Measurements from ENCODE around the gene CTNNA3.

The CTNNA3 gene

GRCh38 chr10:65894961-65895360 lies 1801.0 kb downstream of the CTNNA3 start:
- no peak overlapping the region for H3K4me3 ChIP-seq (ENCODE audit: low read length)
- no peak for DNase-seq (ENCODE audit: low read depth)
- TF ChIP-seq CTCF (conservative IDR thresholded peaks at IDR 0.05; ENCODE audit: low read length), result no peak

GRCh38 chr10:65894379-65894778 lies 1801.6 kb downstream of the CTNNA3 start:
- no peak overlapping the region for H3K4me3 ChIP-seq (ENCODE audit: low read length)
- DNase-seq (ENCODE audit: low read depth), result no peak
- no peak for TF ChIP-seq CTCF (conservative IDR thresholded peaks at IDR 0.05; ENCODE audit: low read length)

GRCh38 chr10:65893676-65894075 lies 1802.3 kb downstream of the CTNNA3 start:
- H3K4me3 ChIP-seq (ENCODE audit: low read length), result no peak overlapping the region
- TF ChIP-seq CTCF (conservative IDR thresholded peaks at IDR 0.05; ENCODE audit: low read length), result no peak
- no peak for DNase-seq (ENCODE audit: low read depth)

GRCh38 chr10:65892284-65892683 lies 1803.7 kb downstream of the CTNNA3 start:
- no peak overlapping the region for H3K4me3 ChIP-seq (ENCODE audit: low read length)
- no peak for TF ChIP-seq CTCF (conservative IDR thresholded peaks at IDR 0.05; ENCODE audit: low read length)
- DNase-seq (ENCODE audit: low read depth), result no peak

- no peak overlapping the region for H3K4me3 ChIP-seq (ENCODE audit: low read length)
- no peak for TF ChIP-seq CTCF (conservative IDR thresholded peaks at IDR 0.05; ENCODE audit: low read length)
- DNase-seq (ENCODE audit: low read depth), result no peak
These were observed 1804.7 kb downstream of the CTNNA3 start for GRCh38 chr10:65891073-65891981.

GRCh38 chr10:65864529-65864928 lies 1831.5 kb downstream of the CTNNA3 start:
- no peak overlapping the region for H3K4me3 ChIP-seq (ENCODE audit: low read length)
- no peak for DNase-seq (ENCODE audit: low read depth)
- TF ChIP-seq CTCF (conservative IDR thresholded peaks at IDR 0.05; ENCODE audit: low read length), result no peak

GRCh38 chr10:65864036-65864435 lies 1832.0 kb downstream of the CTNNA3 start:
- TF ChIP-seq CTCF (conservative IDR thresholded peaks at IDR 0.05; ENCODE audit: low read length), result no peak

More at GRCh38 chr10:65864036-65864435, 1832.0 kb downstream of the CTNNA3 start:
- no peak for DNase-seq (ENCODE audit: low read depth)
- no peak overlapping the region for H3K4me3 ChIP-seq (ENCODE audit: low read length)
